Activated T-cell treated with anti-CD3 and anti-CD28 coated beads, Interleukin-2, amount 50 U/mL, for 24 hours (primary cell): ENCODE data around the gene CSK.

ENCODE experiments used
- DNase-seq: peaks from one replicate; pipeline ENCODE4 v3.0.0-alpha.2; 2020
- H3K27ac Mint-ChIP-seq: 2 replicates; pipeline ENCODE4 v1.8.0; 2020; ENCODE audit warnings: mild to moderate bottlenecking, mixed read lengths
- H3K27me3 Mint-ChIP-seq: 2 replicates; pipeline ENCODE4 v1.8.0; 2020; ENCODE audit warnings: mixed read lengths
- H3K36me3 Mint-ChIP-seq: 2 replicates; pipeline ENCODE4 v1.8.0; 2020; ENCODE audit warnings: low read depth, mixed read lengths
- H3K4me1 Mint-ChIP-seq: 2 replicates; pipeline ENCODE4 v1.8.0; 2020; ENCODE audit warnings: low read depth, mixed read lengths
- H3K4me3 Mint-ChIP-seq: 2 replicates; pipeline ENCODE4 v1.8.0; 2020; ENCODE audit warnings: mild to moderate bottlenecking, moderate library complexity, mixed read lengths
- H3K9me3 Mint-ChIP-seq: 2 replicates; pipeline ENCODE4 v1.8.0; 2020; ENCODE audit warnings: mixed read lengths

Gene CSK

GRCh38 chr15:74799255-74799855 lies 17.5 kb downstream of the CSK start:
- Mint-ChIP-seq H3K27ac (peak overlapping the region; percentile 92), H3K9me3 (no peaks in the 10 kb centered on the region), H3K4me3 (peak overlapping the region; percentile 15), H3K36me3 (peaks cover 91% of the 10 kb centered on the region), H3K27me3 (no peaks in the 10 kb centered on the region), H3K4me1 (peaks cover 60% of the 10 kb centered on the region)
- peak; percentile 54 for DNase-seq

DNA sequence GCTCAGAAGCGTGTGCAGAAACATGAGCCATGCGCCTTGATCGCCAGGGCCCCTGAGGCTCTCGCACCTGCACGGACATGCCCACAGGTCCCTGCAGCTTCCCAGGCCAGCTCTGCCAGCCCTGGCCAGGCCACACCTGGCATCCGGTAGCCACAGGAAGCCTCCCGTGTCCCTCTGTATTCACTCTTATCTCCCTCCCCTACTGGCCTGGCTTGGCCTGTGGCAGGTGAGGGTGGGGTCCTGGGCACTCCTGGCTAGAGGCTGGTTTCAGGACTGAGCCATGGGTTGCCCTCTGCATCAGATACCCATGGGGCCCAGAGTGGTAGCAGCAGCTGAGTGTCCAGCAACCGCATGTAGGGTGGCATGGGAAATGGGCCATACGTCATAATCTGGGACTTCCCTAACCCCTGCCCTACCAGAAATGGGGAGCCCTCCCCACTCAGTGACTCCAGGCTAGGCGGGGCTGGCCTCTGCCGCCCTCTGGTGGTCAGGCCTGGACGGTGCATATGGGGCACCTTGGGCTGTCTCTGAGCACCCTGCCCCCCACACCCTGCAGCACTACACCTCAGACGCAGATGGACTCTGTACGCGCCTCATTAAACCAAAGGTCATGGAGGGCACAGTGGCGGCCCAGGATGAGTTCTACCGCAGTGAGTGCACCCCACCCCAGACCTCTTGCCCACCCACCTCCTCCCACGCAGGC lies 18.1 kb downstream of the CSK start:
- Mint-ChIP-seq H3K27me3 (no peaks in the 10 kb centered on the region), H3K9me3 (no peaks in the 10 kb centered on the region), H3K4me1 (peaks cover 56% of the 10 kb centered on the region), H3K27ac (peak overlapping the region; percentile 92), H3K36me3 (peaks cover 91% of the 10 kb centered on the region), H3K4me3 (peak overlapping the region; percentile 3)
- peak; percentile 92 for DNase-seq

- Mint-ChIP-seq H3K36me3 (peaks cover 87% of the 10 kb centered on the region), H3K27me3 (no peaks in the 10 kb centered on the region), H3K9me3 (no peaks in the 10 kb centered on the region), H3K4me1 (peaks cover 50% of the 10 kb centered on the region), H3K4me3 (no peak overlapping the region), H3K27ac (peak overlapping the region; percentile 92)
- no peak for DNase-seq
Observed at GRCh38 chr15:74800559-74801094, 18.7 kb downstream of the CSK start.

- Mint-ChIP-seq H3K4me3 (no peak overlapping the region), H3K27me3 (no peaks in the 10 kb centered on the region), H3K9me3 (no peaks in the 10 kb centered on the region), H3K36me3 (peaks cover 84% of the 10 kb centered on the region), H3K4me1 (peaks cover 47% of the 10 kb centered on the region), H3K27ac (peak overlapping the region; percentile 75)
- no peak for DNase-seq
Observed at GRCh38 chr15:74801311-74801997, 19.6 kb downstream of the CSK start.

DNA sequence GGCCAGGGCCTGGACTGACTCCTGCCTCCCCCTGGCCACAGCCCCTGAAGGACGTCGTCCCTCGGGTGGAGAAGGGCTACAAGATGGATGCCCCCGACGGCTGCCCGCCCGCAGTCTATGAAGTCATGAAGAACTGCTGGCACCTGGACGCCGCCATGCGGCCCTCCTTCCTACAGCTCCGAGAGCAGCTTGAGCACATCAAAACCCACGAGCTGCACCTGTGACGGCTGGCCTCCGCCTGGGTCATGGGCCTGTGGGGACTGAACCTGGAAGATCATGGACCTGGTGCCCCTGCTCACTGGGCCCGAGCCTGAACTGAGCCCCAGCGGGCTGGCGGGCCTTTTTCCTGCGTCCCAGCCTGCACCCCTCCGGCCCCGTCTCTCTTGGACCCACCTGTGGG lies 20.4 kb downstream of the CSK start:
- Mint-ChIP-seq H3K36me3 (peaks cover 83% of the 10 kb centered on the region), H3K4me1 (peaks cover 45% of the 10 kb centered on the region), H3K27ac (peak overlapping the region; percentile 75), H3K4me3 (no peak overlapping the region), H3K9me3 (no peaks in the 10 kb centered on the region), H3K27me3 (no peaks in the 10 kb centered on the region)
- no peak for DNase-seq

- Mint-ChIP-seq H3K27me3 (no peaks in the 10 kb centered on the region), H3K9me3 (no peaks in the 10 kb centered on the region), H3K36me3 (peaks cover 76% of the 10 kb centered on the region), H3K4me3 (no peak overlapping the region), H3K27ac (peak overlapping the region; percentile 56), H3K4me1 (peaks cover 42% of the 10 kb centered on the region)
- no peak for DNase-seq
Observed at GRCh38 chr15:74802862-74803447, 21.1 kb downstream of the CSK start.

GRCh38 chr15:74804935-74805334 lies 23.1 kb downstream of the CSK start:
- H3K36me3 Mint-ChIP-seq, result peaks cover 56% of the 10 kb centered on the region
- H3K9me3 Mint-ChIP-seq, result no peaks in the 10 kb centered on the region
- DNase-seq, result no peak
- peaks cover 33% of the 10 kb centered on the region for H3K4me1 Mint-ChIP-seq
- no peaks in the 10 kb centered on the region for H3K27me3 Mint-ChIP-seq
- peak overlapping the region; percentile 77 for H3K27ac Mint-ChIP-seq
- H3K4me3 Mint-ChIP-seq, result no peak overlapping the region

DNA sequence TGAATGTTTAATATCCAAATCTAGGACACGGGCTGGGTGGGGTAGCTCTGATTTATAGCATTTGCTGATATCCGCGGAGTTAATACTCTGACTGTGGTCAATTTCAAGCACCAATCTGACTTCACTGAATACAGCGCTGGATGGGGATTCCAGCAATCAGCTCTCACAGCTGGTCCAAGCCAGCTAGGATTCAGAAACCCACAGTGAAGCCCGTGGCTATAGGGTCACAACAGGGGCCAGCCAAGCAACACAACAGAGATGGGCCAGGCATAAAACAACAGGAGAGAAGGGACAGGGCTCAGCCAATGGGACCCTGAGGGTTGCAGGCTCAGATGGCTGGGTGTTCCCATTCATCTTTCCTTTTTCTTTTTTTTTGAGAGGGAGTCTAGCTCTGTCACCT lies 25.4 kb downstream of the CSK start:
- Mint-ChIP-seq H3K36me3 (peaks cover 33% of the 10 kb centered on the region), H3K4me3 (no peak overlapping the region), H3K27me3 (no peaks in the 10 kb centered on the region), H3K9me3 (no peaks in the 10 kb centered on the region), H3K4me1 (peaks cover 29% of the 10 kb centered on the region), H3K27ac (peak overlapping the region; percentile 86)
- no peak for DNase-seq

DNA sequence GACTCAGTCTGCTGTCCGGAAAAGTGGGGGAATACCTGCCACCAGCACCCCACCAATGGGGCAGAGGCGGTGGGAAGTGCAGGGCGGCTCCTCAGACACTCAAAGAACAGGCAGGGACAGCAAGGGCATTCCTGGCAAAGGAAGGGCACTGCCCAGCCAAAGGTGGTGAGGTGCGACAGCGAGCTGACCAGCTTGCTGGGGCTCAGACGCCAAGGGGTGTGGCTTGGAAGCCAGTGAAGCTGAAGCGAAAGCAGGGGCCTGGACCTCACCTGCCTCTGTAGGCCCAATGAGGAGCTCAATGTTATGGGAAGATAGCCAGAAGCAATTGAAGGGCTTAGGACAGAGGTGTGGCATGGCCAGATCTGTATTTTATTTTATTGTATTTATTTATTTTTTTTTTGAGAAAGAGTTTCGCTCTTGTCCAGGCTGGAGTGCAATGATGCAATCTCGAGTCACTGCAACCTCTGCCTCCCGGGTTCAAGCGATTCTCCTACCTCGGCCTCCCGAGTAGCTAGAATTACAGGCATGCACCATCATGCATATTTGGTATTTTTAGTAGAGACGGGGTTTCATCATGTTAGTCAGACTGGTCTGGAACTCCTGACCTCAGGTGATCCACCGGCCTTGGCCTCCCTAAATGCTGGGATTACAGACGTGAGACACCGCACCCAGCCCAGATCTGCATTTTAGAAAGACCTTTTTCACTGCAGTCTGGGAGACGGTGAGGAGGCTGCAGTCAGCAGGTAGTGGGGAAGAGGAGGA lies 26.4 kb downstream of the CSK start:
- H3K4me1 Mint-ChIP-seq, result peaks cover 29% of the 10 kb centered on the region
- peaks cover 24% of the 10 kb centered on the region for H3K36me3 Mint-ChIP-seq
- H3K4me3 Mint-ChIP-seq, result no peak overlapping the region
- H3K27me3 Mint-ChIP-seq, result no peaks in the 10 kb centered on the region
- no peak for DNase-seq
- peak overlapping the region; percentile 76 for H3K27ac Mint-ChIP-seq
- H3K9me3 Mint-ChIP-seq, result no peaks in the 10 kb centered on the region

GRCh38 chr15:74808840-74809229 lies 27.0 kb downstream of the CSK start:
- Mint-ChIP-seq H3K36me3 (peaks cover 18% of the 10 kb centered on the region), H3K4me3 (no peak overlapping the region), H3K27me3 (no peaks in the 10 kb centered on the region), H3K27ac (peak overlapping the region; percentile 47), H3K9me3 (no peaks in the 10 kb centered on the region), H3K4me1 (peaks cover 29% of the 10 kb centered on the region)
- no peak for DNase-seq

GRCh38 chr15:74809242-74809641 lies 27.4 kb downstream of the CSK start:
- H3K27me3 Mint-ChIP-seq, result no peaks in the 10 kb centered on the region
- peak overlapping the region; percentile 47 for H3K27ac Mint-ChIP-seq
- H3K36me3 Mint-ChIP-seq, result peaks cover 14% of the 10 kb centered on the region
- DNase-seq, result no peak
- H3K4me3 Mint-ChIP-seq, result no peak overlapping the region
- H3K9me3 Mint-ChIP-seq, result no peaks in the 10 kb centered on the region
- H3K4me1 Mint-ChIP-seq, result peaks cover 27% of the 10 kb centered on the region

DNA sequence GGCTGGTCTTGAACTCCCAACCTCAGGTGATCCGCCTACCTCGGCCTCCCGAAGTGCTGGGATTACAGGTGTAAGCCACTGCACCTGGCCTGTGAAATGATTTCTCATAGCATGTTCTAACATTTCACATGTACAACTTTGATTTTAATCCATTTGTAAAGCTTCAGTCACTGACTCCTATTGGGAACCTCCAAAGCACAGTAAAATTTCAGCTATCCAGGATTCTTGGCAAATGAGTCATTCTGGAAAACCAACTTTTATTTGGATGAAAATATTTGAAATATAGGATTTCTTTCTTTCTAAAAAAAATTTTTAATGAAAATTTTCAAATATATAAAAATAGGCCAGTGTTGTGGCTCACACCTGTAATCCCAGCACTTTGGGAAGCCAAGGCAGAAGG lies 28.1 kb downstream of the CSK start:
- no peak overlapping the region for H3K4me3 Mint-ChIP-seq
- H3K36me3 Mint-ChIP-seq, result peaks cover 7% of the 10 kb centered on the region
- H3K27me3 Mint-ChIP-seq, result no peaks in the 10 kb centered on the region
- no peak overlapping the region for H3K27ac Mint-ChIP-seq
- H3K4me1 Mint-ChIP-seq, result peaks cover 23% of the 10 kb centered on the region
- H3K9me3 Mint-ChIP-seq, result no peaks in the 10 kb centered on the region
- DNase-seq, result no peak

DNA sequence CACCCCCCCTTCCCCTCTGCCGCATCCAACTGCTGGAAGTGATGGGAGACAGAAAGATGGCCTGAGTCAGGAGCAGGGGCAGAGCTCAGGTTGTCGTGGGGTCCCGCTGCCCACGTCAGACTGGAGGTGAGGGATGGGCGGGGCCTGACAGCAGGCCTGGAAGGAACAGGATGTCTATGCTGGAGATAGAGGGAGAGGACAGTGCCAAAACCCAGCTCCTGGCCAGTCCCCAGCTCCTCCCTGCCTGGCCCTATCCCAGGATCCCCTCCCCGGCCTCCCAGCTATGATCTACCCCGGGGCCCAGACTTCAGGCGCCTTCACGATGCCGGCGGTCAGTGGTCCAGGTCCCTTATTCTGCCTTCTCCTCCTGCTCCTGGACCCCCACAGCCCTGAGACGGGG lies 30.7 kb downstream of the CSK start, which contains the start of gene LMAN1L:
Gene LMAN1L (plus strand): TSS at position 303 of the 400 bp plus-strand sequence. CDS start 20 bp downstream, at position 323.
- Mint-ChIP-seq H3K9me3 (no peaks in the 10 kb centered on the region), H3K36me3 (no peaks in the 10 kb centered on the region), H3K4me3 (no peak within 1 kb of the TSS), H3K27me3 (no peaks in the 10 kb centered on the region), H3K27ac (peak within 1 kb of the TSS; percentile 66), H3K4me1 (peaks cover 13% of the 10 kb centered on the region)
- no peak for DNase-seq
